CD4-positive, alpha-beta T cell treated with Interleukin-1 beta for 1 hour (primary cell): Measurements from ENCODE around the gene PROM2.

Experiments used
- DNase-seq, 2 donors: peaks; one replicate each; pipeline ENCODE4 v3.0.0-alpha.2; 2020 to 2022

The PROM2 gene

DNA sequence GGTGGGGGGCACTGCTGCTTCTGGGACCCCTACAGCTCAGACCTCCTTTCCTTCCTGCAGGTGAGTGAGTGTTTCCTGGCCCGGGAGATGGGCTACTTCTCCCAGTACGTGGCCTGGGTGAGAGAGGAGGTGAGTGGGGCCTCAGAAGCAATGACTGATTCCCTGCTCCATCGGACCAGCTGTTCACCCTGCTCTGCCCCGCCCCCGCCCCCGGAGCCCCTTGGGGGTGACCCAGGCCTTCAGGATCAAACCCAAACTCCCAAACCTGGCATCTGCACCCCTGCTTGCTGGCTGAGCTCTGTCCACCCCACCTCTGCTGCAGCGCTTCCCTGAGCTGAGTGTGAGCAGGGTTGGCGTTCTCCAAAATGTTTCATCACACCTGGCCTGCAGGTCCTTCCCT is 13.1 kb downstream of the PROM2 start:
- no peak for DNase-seq

DNA sequence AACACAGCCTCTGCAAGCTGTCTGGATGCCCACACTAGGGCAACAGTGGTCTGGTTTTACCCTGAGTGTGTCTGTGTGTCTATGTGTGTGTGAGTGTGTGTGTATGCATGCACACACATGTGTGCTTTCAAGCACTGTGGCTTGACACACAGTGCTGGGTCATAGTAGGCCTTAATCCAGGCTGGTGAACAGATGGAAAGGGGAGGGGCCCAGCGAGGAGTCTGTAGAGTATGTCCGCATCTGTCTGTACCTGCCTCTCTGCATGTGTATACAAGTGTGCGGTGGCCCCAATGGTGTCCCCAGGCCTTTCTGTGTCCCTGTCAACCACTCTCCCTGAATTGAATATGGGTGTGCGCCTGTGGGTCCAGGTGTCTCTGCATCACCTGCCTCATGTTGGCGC is 13.6 kb downstream of the PROM2 start:
- no peak for DNase-seq

DNA sequence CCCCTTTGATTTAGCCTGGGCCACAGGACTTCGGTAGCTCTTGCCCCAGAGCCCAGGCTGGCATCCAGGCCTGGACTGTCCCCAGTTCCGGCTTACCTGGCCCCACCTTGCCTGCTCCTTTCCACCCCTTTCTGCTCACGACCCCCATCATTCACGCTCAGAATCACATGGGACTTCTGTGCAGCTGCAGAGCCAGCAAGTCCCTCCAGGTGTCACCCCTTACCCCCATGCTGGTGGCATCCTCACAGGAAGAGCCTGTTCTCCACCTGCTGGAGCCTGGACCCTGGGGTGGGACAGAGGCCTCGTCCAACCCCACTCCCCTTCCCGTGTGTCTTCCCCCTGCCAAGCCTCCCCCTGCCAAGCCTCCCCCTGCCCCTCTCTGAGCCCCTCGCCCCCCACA is 15.0 kb downstream of the PROM2 start:
- DNase-seq, result no peak

DNA sequence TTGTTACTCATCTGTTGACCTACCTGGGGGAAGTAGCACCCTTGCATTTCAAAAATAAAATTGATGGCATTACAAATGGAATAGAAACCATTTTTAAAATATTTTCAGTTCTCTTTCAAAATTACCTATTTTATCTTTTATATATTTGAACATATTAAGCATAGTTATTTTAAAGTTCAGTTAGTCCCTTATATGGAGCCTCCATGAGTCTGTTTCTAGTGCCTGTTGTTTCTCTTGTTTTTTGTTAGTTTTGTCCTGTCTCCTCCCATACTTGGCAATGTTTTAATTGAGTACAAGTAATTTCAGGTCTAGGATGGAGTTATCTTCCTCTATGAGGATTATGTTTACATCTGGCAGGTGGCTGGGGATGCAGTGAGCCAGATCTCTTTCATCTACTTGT is 17.0 kb downstream of the PROM2 start:
- DNase-seq, result no peak

DNA sequence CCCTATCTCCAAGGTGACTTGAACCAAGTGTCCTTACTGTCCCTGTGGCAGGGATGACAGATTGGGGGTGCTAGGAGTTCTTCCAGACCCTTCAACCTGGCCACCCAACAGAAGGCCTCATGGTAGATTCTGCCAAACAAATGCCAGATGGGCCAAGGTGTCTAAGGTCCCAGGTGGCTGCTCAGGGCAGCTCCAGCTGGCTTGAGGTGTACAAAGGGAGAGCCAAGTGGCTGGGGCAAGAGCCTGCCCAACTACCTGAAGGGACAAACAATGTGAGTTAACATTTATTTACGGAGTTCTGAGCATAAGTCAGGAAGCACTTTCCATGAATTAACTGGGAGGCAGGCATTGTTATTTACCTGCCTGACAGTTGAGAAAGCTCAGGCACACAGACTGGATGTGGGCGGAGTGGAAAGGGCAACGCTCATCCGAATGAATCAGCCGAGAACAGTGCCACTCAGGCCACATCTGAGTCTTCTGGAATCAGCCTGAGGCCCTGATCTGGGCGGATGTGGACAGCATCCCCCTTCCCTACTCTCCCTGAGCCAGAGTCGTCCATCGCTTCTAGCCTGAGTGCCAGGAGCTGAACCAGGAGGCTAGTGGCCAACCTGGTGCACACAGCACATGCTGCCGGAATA is 18.5 kb downstream of the PROM2 start:
- no peak for DNase-seq

DNA sequence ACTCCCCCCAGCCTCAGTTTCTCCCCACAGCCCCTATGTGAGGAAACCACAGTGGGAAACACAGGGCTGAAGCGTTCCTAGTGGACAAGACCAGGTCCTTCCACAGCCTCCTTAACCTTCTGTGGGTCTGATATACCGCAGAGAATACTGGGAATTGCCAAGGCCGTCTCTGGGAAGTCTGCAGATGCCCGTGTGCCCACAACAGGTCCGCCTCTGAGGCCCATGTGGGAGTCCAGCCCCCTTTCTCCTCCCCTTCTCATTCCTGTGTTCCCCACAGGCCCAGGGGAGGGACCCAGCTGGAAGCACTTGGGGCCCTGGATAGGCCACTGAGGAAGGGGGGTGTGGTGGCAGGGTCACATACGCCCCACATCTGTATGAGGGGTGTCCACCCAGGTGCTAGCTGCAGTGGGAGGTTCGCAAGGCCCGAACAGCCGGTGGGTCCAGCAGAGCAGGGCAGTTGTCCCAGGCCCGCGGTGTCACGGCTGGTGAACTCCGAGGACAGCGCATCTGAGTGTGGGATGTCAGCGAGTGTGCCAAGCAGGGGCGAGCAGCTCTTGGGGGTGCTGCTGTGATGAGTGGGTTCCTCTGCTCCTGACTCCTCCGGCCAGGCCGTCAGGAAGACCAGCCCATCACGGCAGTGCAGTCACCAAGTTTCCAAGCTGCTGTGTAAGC is 20.5 kb downstream of the PROM2 start:
- DNase-seq, result no peak

DNA sequence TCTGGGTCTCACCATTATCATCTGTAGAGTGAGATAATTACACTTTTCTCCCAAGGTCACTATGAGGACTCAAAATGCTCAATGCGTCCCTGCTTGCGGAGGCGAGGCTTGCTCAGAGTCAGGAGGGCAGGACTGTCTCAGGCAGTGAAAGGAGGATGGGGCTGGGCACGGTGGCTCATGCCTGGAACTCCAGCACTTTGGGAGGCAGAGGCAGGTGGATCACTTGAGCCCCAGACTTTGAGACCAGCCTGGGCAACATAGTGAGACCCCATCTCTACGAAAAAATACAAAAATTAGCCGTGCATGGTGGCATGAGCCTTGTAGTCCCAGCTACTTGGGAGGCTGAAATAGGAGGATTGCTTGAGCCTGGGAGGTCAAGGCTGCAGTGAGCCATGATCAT is 21.1 kb downstream of the PROM2 start:
- no peak for DNase-seq

DNA sequence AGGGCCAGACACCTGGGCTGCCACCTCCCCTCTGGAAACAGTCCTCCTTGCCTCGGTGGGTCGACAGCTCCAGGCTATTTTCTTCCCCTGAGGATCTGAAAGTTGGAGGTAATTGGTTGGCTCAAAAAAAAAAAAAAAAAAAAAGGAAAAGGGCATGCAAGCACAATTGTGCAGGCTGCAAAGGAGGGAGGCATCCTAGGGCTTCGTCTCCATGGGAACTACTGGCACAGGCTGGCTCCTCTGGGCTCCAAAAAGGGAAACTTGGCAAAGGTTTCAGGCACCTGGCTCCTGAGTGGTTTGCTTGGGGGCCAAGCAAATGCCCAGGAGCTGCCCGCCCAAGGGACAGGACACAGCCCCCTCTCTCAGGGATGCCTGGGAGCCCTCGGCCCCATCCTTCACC is 21.8 kb downstream of the PROM2 start:
- DNase-seq, result no peak

DNA sequence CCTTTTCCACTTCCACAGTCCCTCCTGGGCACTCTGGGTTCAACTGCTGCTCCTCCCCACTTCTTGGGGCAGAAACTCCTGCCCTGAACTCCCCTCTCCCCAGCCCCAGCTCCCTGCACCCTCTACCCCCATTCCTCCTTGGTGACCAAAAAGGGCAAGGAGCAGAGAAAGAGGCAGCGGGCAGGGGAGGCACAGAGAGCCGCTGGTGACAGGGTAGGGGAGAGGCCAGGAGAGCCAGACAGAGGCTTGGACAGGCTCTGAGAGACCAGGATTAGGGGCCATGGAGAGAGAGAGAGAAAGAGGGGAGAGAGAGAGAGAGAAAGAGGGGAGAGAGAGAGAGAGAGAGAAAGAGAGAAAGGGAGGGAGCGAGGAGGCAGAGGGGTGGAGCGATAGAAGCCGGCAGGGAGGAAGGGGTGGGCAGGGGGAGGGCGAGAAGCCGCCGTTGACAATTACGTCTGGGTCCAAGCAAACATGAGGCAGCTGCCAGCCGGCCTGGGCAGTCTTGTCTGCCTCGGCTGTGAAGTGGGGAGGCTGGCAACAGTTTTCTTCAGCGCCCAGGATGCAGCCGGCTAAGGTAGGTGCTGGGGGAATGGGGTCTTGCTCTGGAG is 22.7 kb downstream of the PROM2 start, which contains the start of gene KCNIP3:
Gene KCNIP3 (plus strand): TSS at position 468 of the 608 bp plus-strand sequence. CDS start 92 bp downstream, at position 560.
- DNase-seq, result no peak

DNA sequence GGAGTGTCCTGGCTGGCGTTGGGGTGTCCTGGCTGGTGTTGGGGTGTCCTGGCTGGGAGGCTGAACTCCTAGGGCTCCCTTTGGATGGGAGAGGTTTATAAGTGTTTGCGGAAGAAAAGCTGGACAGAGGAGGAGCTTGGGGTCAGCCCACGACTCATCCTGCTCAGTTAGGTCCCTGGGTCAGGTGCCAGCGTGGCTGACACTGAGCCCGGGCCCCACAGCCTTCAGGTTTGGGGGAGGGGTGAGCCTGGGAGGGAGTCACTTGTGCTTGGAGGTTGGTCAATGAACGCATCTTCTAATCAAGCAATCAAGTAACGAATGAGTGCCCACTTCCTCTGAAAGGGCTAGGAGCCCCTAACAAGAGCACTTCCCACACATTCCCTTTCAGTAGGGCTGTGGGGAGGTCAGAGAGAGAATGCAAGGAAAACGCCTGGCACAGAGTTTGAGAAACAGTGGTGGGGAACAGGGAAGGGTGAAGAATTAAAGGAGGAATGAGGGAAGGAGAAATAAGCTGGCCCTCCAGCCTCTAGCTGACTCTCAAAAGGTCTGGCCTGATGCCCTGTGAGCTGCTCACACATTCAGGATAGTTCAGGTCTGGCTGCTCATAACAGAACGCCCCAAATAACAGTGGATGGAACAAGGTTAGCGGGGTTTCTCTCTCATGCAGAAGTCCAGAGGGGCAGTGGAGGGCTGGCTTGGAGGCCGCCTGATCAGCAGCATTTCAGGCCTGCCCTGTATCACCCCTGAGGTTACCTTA is 23.6 kb downstream of the PROM2 start:
- DNase-seq, result no peak

DNA sequence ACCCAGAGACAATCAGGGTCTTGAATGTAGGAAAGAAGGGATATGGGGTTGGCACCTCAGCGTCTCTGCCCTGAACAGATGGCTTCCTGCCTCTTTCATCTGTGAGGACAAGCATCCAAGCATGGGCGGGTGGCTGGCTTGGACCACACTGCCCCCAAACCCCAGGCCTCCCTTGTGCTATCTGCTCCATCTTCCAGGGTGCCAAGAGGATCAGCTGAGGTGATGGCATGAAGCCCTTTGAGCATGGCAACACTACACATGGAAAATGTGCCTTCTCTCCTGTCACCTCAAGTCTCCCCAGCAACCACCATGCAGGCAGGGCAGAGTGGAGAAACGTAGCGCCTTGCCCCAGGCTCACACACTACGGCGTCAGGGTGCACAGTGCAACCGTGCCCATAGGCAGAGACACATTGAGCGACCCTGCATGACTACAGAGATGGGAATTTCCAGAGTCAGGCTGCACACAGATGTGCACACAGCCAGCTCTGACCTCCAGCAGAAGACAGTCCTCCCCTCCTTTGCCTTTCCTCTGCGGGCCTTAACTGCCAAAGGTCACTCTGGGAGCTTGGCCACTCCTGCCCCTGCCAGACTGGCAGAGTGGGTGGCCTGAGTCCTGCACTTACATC is 24.4 kb downstream of the PROM2 start:
- DNase-seq, result no peak

DNA sequence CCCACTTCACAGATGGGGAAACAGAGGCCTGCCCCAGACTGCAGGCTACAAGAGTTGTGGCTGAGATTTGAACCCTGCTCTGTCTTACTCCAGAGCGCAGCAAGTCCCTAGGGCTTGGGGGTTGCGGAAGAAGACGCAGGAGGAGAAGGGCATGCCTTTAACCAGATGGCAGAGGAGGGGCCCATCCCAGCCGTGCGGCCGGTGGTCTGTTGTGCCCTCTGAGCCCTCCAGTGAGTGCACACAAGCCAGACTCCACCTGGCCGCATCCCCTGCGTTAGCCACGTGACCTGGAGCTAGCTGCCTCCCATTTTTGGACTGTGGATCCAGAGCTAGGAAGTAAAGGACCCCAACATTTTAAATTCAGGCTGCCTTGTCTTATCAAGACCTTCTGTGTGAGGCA is 25.7 kb downstream of the PROM2 start:
- DNase-seq, result no peak

DNA sequence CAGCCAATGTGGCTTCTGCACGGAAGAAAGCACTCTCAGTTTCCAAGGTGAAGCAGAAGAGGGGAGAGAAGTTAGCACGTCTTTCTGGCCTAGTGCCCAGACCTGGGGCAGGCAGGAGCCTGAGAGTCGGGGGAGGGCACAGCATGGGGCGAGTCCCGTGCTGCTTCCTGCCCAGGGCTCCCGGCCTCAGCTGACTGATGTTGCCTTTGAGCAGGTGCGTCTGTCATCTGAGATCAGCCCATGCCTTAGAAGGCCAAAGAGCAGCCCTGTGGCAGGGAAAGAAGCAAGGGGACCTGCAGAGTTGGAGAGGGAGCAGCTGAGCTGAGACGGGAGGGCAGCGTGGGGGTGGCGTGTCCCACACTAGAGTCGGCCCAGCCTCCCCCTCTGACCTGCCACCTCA is 26.2 kb downstream of the PROM2 start:
- DNase-seq, result no peak

DNA sequence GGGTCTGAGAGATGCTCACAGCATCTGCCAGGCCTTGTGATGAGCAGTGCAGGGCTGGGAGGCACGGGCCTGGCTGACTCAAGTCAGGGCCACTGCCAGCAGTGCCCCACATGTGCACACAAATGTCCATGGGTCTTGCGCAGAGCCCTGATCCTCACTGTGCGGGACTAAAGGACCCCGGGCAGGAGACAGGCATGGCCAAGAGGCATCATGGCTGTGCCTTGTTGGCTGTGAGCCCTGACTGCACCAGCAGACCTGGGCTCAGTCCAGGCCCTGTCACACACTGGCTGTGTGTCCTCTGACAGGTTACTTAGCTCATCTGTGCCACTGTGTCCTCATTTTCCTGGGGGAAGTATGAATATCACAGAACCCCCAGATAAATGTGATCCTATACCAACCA is 26.9 kb downstream of the PROM2 start:
- DNase-seq, result no peak

DNA sequence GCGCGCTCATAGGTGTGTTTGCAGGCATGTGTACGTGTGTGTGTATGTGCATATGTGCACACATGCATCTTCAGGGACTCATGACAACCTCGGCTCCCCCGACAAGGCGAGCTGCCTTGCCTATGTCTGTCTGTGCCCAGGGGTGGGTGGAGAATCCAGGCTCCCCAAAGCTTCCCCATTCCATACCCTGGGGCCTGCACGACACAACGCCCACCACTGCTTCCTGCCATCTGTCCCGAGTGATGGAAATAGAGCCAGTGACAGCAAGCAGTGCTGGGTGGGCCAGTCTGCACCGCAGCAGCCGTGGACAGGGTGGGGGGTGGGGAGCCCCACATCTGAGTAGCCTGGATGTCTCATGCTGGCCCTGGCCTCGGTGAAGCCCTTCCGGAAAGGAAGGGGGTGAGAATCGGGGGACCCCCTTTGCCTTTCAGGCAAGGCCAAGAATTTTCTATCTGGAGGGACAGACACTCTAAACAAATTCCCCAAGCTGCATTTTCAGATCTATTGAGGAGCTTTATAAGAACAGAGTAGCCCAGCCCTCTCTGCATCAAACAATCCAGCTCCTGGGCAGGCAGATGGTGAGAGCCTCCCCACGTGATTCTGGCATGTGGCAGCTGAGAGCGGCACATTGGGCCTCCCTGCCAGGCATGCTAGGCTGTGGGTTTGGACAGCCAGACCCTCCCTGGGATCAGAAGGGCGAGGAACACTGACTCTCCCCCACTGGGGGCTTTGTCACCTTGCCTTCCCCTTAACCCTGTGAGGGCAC is 27.8 kb downstream of the PROM2 start:
- no peak for DNase-seq

DNA sequence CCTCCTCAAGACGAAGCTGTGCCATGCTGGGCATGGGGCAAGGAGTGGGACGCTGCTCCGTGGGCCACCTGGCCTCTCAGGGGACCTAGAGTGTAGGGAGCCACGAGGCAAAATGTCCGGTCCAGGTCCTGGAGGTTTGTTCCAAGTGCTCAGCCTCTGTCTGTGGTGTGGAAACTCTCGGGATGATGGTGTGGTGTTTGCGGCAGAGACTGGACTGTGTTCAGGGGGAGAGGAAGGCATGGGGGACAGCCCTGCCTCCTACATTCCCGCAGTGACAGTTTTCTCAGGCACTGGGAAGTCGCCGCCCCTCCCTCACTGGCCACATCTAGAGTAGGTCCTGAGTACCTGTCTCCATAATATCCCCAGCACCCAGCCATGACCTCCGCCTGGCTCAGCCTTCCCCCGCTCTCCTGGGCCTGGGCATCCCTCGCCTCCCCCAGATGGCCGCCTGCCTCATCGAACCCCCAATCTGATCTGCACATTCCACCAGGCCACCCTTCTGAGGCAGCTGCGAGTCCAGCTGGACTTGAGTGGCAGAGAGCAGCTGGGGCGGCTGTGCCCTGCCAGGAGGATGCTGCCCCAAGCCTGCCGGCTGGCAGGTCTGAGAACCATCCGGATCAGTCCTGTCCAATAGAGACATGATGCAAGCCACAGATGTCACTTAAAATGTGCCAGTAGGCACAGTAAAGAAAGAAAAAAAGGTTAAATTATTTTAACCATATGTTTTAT is 29.1 kb downstream of the PROM2 start:
- DNase-seq, result no peak

DNA sequence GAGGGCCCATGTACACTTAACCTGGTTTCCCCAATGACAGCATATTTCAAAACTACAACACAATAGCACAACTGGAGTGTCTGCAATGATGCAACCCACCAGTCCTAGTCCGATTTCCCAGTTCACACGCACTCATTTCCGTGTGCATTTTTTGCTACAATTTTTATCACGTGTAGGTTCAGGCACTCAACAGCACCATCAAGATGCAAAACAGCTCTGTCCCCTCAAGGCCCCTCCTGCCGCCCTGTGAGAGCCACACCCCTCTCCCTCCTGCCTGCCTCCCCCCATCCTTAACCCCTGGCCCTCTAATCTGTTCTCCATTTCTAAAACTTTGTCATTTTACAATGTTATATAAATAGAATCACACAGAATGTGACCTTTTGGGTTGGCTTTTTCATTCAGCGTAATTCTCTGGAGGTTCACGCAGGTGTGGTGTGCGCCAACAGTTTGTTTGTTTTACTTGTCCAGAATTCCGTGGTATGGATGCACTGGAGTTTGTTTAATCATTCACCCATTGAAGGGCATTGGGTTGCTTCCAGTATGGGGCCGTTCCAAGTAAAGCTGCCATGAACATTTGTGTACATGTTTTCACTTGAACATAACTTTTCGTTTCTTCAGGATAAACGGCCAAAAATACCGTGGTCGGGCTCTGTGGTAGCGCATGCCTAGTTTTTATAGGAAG is 31.3 kb downstream of the PROM2 start:
- no peak for DNase-seq

DNA sequence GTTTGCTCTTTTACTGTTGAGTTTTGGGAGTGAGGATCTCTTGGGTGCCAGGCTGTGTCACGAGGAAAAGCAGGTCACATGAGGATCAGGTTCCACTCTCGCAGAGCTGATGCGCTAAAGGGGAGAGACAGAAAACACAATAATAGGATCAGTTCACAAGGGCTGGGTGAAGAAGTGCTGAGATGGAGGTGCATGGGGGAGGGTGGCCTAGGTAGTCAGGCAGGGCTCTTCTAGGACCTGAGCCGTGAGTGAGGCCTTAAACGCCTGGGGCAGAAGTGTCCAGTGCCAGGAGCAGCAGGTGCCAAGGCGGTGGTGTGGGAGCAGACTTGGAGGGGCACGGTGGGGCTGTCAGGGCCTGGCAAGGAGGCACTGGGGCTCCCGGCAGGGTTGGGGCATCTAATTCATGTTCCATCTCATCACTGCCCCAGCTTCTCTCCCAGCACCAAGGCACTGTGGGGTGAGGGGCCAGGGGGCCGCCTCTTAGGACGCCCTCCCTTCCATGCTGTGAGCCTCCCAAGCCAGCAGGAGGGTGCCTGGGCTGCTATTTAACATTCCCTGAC is 32.2 kb downstream of the PROM2 start:
- no peak for DNase-seq

DNA sequence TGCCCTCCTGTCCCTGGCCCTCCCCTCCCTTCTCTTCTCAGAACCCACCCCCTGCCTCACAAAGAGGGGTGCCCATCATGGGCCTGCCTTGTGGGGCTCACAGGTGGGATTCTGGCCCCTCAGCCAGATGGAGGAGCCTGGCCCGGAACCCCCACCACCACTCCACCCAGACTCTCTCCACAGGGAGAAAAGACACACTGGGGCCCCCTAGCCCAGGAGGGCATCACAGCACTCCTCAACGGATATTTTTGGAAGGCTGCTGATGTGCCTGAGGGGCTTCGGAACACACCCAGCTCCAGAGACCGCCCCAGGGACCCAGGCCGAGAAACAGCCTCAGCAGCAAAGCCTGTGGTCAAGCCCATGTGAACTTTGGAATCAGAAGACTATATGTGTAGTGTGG is 32.8 kb downstream of the PROM2 start:
- no peak for DNase-seq

DNA sequence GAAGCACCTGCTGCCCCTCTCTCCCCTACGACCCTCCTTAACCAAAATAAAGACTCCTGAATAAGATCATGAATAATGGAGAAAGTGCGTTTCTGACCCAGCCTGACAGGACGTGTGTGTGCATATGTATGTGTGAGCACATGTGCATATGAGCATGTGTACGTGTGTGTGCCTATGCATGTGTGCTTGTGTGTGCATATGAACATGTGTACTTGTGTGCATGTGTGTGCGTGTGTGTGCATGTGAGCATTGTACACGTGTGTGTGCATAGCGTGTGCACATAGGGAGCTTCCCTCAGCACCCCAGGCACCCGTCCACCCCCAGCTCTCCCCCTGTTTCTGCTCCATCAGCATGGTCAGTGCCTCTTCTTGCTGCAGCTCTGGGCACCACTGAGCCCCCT is 33.6 kb downstream of the PROM2 start:
- no peak for DNase-seq
